Measurements from ENCODE around the gene PFDN1.

- no peak for TF ChIP-seq EP300 (IDR thresholded peaks at IDR 0.05; ENCODE audit: borderline replicate concordance)
- no peak for TF ChIP-seq FOXM1 (IDR thresholded peaks at IDR 0.05; ENCODE audit: borderline replicate concordance, low read depth)
- TF ChIP-seq MAX (IDR thresholded peaks at IDR 0.05) = no peak
- no peak for TF ChIP-seq RAD21 (IDR thresholded peaks at IDR 0.05; ENCODE audit: low read depth)
- no peak for TF ChIP-seq REST (IDR thresholded peaks at IDR 0.05; ENCODE audit: low read depth)
- no peak for TF ChIP-seq USF1 (IDR thresholded peaks at IDR 0.05)
Observed at GRCh38 chr5:140242099-140242498, 60.8 kb downstream of the PFDN1 start.

All from Ishikawa (cell line).